Coronary artery (tissue), 2 donors: ENCODE data around the gene GPRC5C.

ENCODE experiments used
- DNase-seq: peaks from one replicate; pipeline ENCODE4 v3.0.0-alpha.2; 2017; ENCODE audit warnings: low spot score
- H3K27ac ChIP-seq, 2 donors: fragments of 200-600 bp; sonication (generic); one replicate each; pipeline ENCODE4 v1.5.1; 2016 to 2019
- H3K4me3 ChIP-seq: fragments of 200-600 bp; sonication (generic); 2 replicates; pipeline ENCODE4 v1.5.1; 2016; ENCODE audit warnings: mild to moderate bottlenecking, moderate library complexity
- TF ChIP-seq, protein P1 (sequence below): fragments of 200-600 bp; sonication (generic); IDR thresholded peaks from one replicate; pipeline ENCODE4 v1.5.1; 2019; ENCODE audit warnings: antibody characterized with exemption

GPRC5C gene

DNA sequence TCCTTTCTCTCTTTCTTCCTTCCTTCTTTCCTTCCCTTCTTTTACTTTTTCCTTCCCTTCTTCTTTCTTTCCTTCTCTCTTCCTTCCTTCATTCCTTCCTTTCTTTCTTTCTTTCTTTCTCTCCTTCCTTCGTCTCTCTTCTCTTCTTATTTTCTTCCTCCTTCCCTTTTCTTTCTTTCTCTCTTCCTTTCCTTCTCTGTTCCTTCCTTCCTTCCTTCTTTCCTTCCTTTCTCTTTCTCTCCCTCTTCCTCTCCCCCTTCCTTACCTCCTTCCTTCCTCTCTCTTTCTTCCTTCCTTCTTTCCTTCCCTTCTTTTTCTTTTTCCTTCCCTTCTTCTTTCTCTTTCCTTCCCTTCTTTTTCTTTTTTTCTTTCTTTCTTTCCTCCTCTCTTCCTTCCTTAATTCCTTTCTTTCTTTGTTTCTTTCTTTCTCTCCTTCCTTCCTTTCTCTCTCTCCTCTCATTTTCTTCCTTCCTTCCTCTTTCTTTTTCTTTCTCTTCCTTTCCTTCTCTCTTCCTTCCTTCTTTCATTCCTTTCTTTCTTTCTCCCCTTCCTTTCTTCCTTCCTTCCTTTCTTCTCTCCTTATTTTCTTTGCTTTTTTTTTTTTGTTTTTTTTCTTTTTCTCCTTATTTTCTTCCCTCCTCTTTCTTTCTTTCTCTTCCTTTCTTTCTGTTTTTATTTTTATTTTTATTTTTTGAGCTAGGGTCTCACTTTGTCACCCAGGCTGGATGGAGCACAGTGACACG is 41.8 kb upstream of the GPRC5C start:
- Histone ChIP-seq H3K27ac (no peak overlapping the region), H3K4me3 (no peak overlapping the region)
- DNase-seq, result no peak
- TF ChIP-seq, protein P1, sequence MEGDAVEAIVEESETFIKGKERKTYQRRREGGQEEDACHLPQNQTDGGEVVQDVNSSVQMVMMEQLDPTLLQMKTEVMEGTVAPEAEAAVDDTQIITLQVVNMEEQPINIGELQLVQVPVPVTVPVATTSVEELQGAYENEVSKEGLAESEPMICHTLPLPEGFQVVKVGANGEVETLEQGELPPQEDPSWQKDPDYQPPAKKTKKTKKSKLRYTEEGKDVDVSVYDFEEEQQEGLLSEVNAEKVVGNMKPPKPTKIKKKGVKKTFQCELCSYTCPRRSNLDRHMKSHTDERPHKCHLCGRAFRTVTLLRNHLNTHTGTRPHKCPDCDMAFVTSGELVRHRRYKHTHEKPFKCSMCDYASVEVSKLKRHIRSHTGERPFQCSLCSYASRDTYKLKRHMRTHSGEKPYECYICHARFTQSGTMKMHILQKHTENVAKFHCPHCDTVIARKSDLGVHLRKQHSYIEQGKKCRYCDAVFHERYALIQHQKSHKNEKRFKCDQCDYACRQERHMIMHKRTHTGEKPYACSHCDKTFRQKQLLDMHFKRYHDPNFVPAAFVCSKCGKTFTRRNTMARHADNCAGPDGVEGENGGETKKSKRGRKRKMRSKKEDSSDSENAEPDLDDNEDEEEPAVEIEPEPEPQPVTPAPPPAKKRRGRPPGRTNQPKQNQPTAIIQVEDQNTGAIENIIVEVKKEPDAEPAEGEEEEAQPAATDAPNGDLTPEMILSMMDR, result no peak

DNA sequence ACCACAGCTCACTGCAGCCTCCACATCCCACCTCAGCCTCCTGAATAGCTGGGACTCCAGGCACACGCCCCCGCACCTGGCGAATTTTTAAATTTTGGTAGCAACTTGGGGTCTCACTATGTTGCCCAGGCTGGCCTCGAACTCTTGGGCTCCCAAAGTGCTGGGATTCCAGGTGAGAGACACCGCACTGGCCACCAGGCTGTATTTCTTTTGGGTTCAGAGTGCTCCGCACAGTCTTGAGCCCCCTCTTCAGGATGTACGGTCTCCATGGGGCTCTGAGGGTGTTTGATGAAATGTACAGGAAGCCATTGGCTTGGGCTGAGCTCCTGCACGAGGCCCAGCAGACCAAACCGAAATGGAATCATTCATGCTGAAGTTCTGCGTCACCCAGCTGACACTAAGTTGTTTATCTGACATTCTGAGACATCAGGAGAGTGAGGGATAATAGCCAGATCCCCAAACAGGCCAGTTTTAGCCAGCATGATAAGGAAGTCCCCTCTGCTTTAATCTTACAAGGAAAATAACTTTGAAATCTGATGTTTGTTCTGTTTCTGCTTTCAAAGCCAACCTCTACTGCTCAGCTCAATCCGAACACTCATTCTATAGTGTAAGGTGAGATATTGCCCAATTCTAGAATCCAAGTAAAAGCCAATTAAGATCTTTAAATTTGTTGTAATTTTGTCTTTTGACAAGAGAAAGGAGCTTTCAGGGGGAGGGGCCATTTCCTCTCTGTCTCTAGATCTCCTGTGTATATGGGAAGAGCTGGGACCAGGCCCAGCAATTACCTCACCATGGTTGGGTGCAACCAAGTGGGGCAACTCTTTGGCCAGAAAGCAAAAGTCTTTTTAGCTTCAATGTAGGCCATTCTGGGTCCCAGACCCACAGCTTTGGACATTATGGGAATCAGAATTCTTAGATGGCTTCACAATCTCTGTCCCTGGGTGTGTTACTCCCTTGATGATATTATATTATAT is 40.9 kb upstream of the GPRC5C start:
- Histone ChIP-seq H3K27ac (no peak overlapping the region), H3K4me3 (no peak overlapping the region)
- TF ChIP-seq, protein P1, result no peak
- DNase-seq, result no peak

DNA sequence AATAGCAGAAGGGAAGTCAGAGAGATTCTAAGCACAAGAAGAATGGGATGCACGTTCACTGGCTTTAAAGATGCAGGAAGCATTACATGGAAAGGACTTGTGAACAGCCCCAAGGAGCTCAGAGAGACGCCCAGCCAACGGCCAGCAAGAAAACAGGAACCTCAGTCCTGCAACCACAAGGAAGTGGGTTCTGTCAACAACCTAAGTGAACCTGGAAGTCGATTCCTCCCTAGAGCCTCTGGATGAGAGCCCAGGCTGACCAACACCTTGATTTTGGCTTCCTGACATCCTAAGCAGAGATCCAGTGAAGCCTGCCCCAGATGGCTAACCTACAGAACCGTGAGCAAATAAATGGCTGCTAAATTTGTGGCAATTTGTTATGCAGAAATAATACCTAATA is 40.1 kb upstream of the GPRC5C start:
- no peak overlapping the region for H3K27ac ChIP-seq
- TF ChIP-seq, protein P1, result no peak
- H3K4me3 ChIP-seq, result no peak overlapping the region
- no peak for DNase-seq

GRCh38 chr17:74392848-74393247 is 39.0 kb upstream of the GPRC5C start:
- Histone ChIP-seq H3K4me3 (no peak overlapping the region), H3K27ac (no peak overlapping the region)
- TF ChIP-seq, protein P1, result no peak
- DNase-seq, result no peak

DNA sequence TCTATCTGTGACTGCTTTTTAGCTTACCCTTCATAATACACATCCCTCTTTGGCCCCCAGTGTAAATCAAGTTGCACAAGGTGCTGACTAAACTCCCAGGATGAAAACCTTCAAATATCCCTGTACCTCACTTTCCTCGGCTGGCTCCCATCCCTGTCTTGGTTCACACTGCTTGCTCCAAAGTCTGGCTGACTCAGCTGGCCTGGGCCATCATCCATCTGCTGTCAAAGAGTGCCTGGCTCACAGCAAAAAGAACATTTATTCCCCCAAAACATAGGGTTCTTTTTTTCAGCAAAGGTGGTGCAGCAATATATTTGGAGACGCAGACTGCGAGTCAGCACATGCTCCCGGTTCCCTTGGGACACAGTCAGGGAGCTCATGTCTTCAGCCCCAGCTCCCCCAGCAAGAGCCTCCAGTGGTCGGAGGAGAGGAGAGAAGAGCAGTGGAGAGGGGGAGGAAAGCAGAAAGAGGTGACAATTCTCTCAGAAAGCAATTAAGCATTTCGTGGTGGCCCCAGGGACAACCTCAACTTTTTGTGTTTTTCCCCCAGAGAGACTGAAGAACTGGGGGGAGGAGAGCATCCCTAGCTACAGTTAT is 38.4 kb upstream of the GPRC5C start:
- Histone ChIP-seq H3K27ac (no peak overlapping the region), H3K4me3 (no peak overlapping the region)
- TF ChIP-seq, protein P1, result no peak
- DNase-seq, result no peak

DNA sequence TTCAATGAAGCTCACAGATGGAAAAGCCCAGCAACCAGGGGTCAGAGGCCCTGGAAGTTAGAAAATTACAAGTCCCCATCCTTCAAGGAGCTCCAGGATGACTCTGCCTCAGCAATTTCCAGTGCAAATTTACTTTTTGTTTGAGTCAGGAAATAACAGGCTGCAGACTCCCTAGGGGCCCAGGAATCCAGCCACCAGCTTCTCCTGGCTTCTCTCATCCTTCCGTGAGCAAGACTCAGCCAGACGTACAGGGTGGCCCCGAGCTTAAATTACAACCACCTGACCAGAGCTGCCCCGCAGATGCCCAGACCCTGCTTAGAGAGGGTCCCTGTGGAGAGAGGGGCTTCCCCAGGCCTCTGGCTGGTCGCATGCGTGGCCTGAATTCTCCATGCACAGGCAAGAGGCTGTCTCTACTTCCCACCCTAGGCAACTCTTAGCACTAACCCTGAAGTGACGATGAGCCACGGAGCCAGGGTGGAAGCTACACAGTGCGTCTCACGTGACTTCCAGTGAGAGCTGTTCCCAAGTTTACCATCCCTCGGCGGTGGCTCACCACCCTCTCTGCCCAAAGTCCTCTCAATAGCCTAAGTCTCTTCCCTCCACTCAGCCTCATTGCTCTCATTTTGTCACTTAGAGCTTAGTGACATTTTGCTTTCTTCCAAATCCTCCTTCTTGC is 37.5 kb upstream of the GPRC5C start:
- no peak for DNase-seq
- TF ChIP-seq, protein P1, result no peak
- no peak overlapping the region for H3K27ac ChIP-seq
- no peak overlapping the region for H3K4me3 ChIP-seq
